Panc1 (cell line): ENCODE data around the gene TARBP1. TPM values are rescaled to one million over a fixed set of nuclear protein-coding genes. Genes with fewer than 3 reads are reported as not detected.

Experiments used
- ATAC-seq: fragments of 200-7000 bp; cut with Tn5 transposase; 2 replicates; pipeline ENCODE4 v1.9.1; 2020; ENCODE audit warnings: mild to moderate bottlenecking, moderate library complexity
- BruUV-seq: library from RNA; stranded (reverse); fragments of 400-500 nt; replicated peaks from 2 replicates; lab custom pipeline; 2021; lab: Mats Ljungman, UMichigan
- CTCF ChIA-PET: fragments of 300-600 bp; sonication (Branson Sonifier 250); formaldehyde crosslinking; loops from one replicate; lab custom pipeline; 2022; ENCODE audit warnings: antibody characterized with exemption; lab: Charles Lee
- POLR2A ChIA-PET: fragments of 300-600 bp; sonication (Branson Sonifier 250); formaldehyde crosslinking; loops from one replicate; lab custom pipeline; 2022; ENCODE audit warnings: antibody characterized with exemption; lab: Charles Lee
- DNase-seq: peaks from one replicate; pipeline ENCODE4 v3.0.0-alpha.2; 2010; ENCODE audit warnings: low read depth, low spot score
- H3K27ac ChIP-seq: 2 replicates; pipeline ENCODE4 v1.5.1; 2011; ENCODE audit warnings: mild to moderate bottlenecking, low read length, inconsistent platforms
- H3K27me3 ChIP-seq: fragments of 200-500 bp; sonication (Bioruptor generic); 2 replicates; pipeline ENCODE4 v1.6.0; 2014; ENCODE audit warnings: low read length, inconsistent platforms; ENCODE audit not compliant: control insufficient read depth, insufficient read depth
- H3K36me3 ChIP-seq: fragments of 200-500 bp; sonication (Bioruptor generic); 2 replicates; pipeline ENCODE4 v1.5.1; 2014; ENCODE audit warnings: inconsistent platforms, mild to moderate bottlenecking, low read length, moderate library complexity; ENCODE audit not compliant: control insufficient read depth, insufficient read depth
- H3K4me1 ChIP-seq: 2 replicates; pipeline ENCODE4 v1.5.1; 2011; ENCODE audit warnings: inconsistent platforms, mild to moderate bottlenecking, low read length, moderate library complexity; ENCODE audit not compliant: control insufficient read depth, insufficient read depth
- H3K4me3 ChIP-seq, 2 experiments: 2 replicates each; pipeline ENCODE4 v1.5.1; 2011 to 2012; ENCODE audit warnings: low read depth in 2 of 2, low read length in 2 of 2, mild to moderate bottlenecking in 2 of 2, inconsistent platforms in 1 of 2, moderate library complexity in 1 of 2
- H3K9me3 ChIP-seq: fragments of 200-500 bp; sonication (Bioruptor generic); 2 replicates; pipeline ENCODE4 v1.5.1; 2014; ENCODE audit warnings: low read depth, mild to moderate bottlenecking, inconsistent platforms, low read length, moderate library complexity; ENCODE audit not compliant: control insufficient read depth, insufficient read depth
- POLR2AphosphoS5 ChIP-seq: IDR thresholded peaks from 2 replicates; pipeline ENCODE4 v1.6.1; 2012; ENCODE audit warnings: mild to moderate bottlenecking, low read depth, low read length, moderate library complexity
- SIN3A ChIP-seq: IDR thresholded peaks from 2 replicates; pipeline ENCODE4 v1.6.1; 2012; ENCODE audit warnings: low read depth, mild to moderate bottlenecking, low read length, moderate library complexity, borderline replicate concordance; ENCODE audit not compliant: insufficient read depth
- TCF7L2 ChIP-seq: IDR thresholded peaks from 2 replicates; pipeline ENCODE4 v1.6.1; 2011; ENCODE audit warnings: mild to moderate bottlenecking, low read depth, low read length, inconsistent platforms
- in situ Hi-C: cut with HindIII; loops from 2 replicates; pipeline ENCODE4 v1.10.0; 2016; ENCODE audit warnings: low sequenced_read_pairs, low pct_unique_long_range_greater_than_20kb
- intact Hi-C: fragments of 100-400 bp; cut with micrococcal nuclease; formaldehyde crosslinking; loops from one replicate; pipeline ENCODE4 v1.10.0; 2022; ENCODE audit not compliant: unreplicated experiment
- total RNA-seq: library from RNA; stranded (reverse); gene quantifications from one replicate; pipeline ENCODE4 v1.2.1, GENCODE V29; 2021; ENCODE audit not compliant: unreplicated experiment
- TF ChIP-seq, protein P1 (sequence below): fragments of 450-650 bp; IDR thresholded peaks from 2 replicates; pipeline ENCODE4 v1.5.1; 2017; ENCODE audit warnings: mild to moderate bottlenecking
- TF ChIP-seq, protein P2 (sequence below), 2 experiments: IDR thresholded peaks; 2 replicates each; pipeline ENCODE4 v1.6.1; 2011 to 2012; ENCODE audit warnings: low read depth in 2 of 2, control low read depth in 1 of 2, low read length in 1 of 2, mild to moderate bottlenecking in 1 of 2, moderate library complexity in 1 of 2; ENCODE audit not compliant: insufficient read depth in 1 of 2

TARBP1 gene
- total RNA-seq, 1 experiment from 2014 or later, result 45.0 TPM

DNA sequence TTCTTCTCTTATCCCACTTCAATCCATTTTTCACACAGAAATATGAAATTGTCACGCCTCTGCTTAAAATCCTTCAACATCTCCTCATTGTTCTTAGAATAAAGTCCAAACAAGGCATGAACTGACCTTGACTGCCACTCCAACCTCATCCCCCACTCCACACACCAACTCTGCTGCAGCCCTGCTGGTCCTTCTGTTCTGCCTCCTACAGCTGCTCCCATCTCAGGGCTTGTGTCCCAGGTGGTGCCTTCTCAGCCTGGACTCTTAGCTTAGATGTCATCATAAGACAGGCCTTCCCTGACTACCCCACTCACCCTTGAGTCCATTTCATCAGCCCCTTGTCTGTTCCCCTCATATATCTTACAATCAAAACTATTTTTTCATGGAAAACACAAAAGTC lies 10.4 kb downstream of the TARBP1 start:
- BruUV-seq, result no TSS peak
- Histone ChIP-seq H3K27ac (no peak overlapping the region), H3K36me3 (peaks cover 28% of the 10 kb centered on the region), H3K9me3 (no peaks in the 10 kb centered on the region), H3K4me1 (no peaks in the 10 kb centered on the region), H3K4me3 (no peak overlapping the region), H3K27me3 (no peaks in the 10 kb centered on the region)
- CTCF ChIA-PET, result no interaction called here
- no peak for ATAC-seq
- POLR2A ChIA-PET, result no interaction called here
- in situ Hi-C loops (no loop called here), intact Hi-C loops (no loop called here)
- DNase-seq, result no peak
- TF ChIP-seq SIN3A (no peak), POLR2AphosphoS5 (no peak), TCF7L2 (no peak)
- TF ChIP-seq, protein P1, sequence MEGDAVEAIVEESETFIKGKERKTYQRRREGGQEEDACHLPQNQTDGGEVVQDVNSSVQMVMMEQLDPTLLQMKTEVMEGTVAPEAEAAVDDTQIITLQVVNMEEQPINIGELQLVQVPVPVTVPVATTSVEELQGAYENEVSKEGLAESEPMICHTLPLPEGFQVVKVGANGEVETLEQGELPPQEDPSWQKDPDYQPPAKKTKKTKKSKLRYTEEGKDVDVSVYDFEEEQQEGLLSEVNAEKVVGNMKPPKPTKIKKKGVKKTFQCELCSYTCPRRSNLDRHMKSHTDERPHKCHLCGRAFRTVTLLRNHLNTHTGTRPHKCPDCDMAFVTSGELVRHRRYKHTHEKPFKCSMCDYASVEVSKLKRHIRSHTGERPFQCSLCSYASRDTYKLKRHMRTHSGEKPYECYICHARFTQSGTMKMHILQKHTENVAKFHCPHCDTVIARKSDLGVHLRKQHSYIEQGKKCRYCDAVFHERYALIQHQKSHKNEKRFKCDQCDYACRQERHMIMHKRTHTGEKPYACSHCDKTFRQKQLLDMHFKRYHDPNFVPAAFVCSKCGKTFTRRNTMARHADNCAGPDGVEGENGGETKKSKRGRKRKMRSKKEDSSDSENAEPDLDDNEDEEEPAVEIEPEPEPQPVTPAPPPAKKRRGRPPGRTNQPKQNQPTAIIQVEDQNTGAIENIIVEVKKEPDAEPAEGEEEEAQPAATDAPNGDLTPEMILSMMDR, result no peak
- TF ChIP-seq, protein P2, sequence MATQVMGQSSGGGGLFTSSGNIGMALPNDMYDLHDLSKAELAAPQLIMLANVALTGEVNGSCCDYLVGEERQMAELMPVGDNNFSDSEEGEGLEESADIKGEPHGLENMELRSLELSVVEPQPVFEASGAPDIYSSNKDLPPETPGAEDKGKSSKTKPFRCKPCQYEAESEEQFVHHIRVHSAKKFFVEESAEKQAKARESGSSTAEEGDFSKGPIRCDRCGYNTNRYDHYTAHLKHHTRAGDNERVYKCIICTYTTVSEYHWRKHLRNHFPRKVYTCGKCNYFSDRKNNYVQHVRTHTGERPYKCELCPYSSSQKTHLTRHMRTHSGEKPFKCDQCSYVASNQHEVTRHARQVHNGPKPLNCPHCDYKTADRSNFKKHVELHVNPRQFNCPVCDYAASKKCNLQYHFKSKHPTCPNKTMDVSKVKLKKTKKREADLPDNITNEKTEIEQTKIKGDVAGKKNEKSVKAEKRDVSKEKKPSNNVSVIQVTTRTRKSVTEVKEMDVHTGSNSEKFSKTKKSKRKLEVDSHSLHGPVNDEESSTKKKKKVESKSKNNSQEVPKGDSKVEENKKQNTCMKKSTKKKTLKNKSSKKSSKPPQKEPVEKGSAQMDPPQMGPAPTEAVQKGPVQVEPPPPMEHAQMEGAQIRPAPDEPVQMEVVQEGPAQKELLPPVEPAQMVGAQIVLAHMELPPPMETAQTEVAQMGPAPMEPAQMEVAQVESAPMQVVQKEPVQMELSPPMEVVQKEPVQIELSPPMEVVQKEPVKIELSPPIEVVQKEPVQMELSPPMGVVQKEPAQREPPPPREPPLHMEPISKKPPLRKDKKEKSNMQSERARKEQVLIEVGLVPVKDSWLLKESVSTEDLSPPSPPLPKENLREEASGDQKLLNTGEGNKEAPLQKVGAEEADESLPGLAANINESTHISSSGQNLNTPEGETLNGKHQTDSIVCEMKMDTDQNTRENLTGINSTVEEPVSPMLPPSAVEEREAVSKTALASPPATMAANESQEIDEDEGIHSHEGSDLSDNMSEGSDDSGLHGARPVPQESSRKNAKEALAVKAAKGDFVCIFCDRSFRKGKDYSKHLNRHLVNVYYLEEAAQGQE (IDR thresholded peaks at IDR 0.05; ENCODE audit: insufficient read depth in 1 of 2, low read depth in 2 of 2, low read length in 1 of 2), result no peak

DNA sequence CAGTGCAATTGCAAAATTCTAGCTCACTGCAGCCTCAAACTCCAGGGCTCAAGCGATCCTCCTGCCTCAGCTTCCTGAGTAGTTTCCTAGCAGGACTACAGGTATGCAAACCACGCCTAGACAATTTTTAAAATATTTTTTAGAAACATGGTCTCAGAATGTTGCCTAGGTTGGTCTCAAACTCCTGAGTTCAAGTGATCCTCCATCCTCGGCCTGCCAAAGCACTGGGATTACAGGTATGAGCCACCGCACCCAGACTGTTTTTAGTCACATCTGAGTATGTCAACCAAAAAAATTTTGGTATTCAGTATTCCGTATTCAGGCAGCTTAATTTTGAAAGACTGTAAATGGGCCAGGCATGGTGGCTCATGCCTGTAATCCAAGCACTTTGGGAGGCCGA lies 11.2 kb downstream of the TARBP1 start:
- Histone ChIP-seq H3K36me3 (peaks cover 30% of the 10 kb centered on the region), H3K4me1 (no peaks in the 10 kb centered on the region), H3K9me3 (no peaks in the 10 kb centered on the region), H3K4me3 (no peak overlapping the region), H3K27ac (no peak overlapping the region), H3K27me3 (no peaks in the 10 kb centered on the region)
- DNase-seq (no peak), ATAC-seq (no peak)
- in situ Hi-C loops, result no loop called here
- ChIA-PET POLR2A (no interaction called here), CTCF (interaction anchor here (0.5 kb wide), 1 partner anchor 653 kb away, joined by 5 read pairs; no protein-coding TSS in a partner anchor)
- intact Hi-C loops, result no loop called here
- no TSS peak for BruUV-seq
- TF ChIP-seq POLR2AphosphoS5 (no peak), TCF7L2 (no peak), SIN3A (no peak)
- TF ChIP-seq, protein P2 (IDR thresholded peaks at IDR 0.05; ENCODE audit: insufficient read depth in 1 of 2, low read depth in 2 of 2, low read length in 1 of 2), result no peak
- TF ChIP-seq, protein P1, result no peak
